Activated naive CD4-positive, alpha-beta T cell treated with Interleukin-2 at 50 U/mL for 16 hours (primary cell): ENCODE measurements around the gene DEAF1.

ENCODE experiments used
- DNase-seq: peaks from one replicate; pipeline ENCODE4 v3.0.0-alpha.2; 2020

Gene DEAF1

GRCh38 chr11:611001-611996 lies 83.7 kb downstream of the DEAF1 start:
- no peak for DNase-seq

GRCh38 chr11:610146-610801 lies 84.7 kb downstream of the DEAF1 start:
- DNase-seq = no peak

DNA sequence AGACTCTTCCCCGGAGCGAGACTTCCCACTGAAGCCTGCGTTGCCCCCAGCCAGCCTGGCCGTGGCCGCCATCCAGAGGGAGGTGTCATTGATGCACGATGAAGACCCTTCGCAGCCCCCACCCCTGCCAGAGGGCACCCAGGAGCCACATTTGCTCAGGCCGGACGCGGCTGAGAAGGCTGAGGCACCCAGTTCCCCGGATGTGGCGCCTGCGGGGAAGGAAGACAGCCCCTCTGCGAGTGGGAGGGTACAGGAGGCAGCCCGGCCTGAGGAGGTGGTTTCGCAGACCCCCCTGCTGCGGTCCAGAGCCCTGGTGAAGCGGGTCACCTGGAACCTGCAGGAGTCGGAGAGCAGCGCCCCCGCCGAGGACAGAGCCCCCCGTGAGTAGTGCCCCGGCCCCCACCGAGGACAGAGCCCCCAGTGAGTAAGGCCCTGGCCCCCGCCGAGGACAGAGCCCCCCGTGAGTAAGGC lies 85.6 kb downstream of the DEAF1 start:
- no peak for DNase-seq

DNA sequence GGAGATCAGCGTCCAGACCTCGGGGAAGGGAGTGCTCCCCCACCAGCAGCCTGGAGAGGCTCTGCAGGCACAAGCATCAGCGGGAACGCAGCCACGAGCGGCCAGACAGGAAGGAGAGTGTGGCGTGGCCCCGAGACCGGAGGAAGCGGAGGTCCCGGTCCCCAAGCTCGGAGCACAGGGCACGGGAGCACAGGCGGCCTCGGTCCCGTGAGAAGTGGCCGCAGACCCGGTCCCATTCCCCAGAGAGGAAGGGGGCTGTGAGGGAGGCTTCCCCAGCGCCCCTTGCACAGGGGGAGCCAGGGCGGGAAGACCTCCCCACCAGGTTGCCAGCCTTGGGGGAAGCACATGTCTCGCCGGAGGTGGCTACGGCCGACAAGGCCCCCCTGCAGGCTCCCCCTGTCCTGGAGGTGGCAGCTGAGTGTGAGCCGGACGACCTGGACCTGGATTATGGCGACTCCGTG lies 86.2 kb downstream of the DEAF1 start:
- no peak for DNase-seq

- DNase-seq = no peak
Observed at GRCh38 chr11:607971-608659, 86.9 kb downstream of the DEAF1 start.

DNA sequence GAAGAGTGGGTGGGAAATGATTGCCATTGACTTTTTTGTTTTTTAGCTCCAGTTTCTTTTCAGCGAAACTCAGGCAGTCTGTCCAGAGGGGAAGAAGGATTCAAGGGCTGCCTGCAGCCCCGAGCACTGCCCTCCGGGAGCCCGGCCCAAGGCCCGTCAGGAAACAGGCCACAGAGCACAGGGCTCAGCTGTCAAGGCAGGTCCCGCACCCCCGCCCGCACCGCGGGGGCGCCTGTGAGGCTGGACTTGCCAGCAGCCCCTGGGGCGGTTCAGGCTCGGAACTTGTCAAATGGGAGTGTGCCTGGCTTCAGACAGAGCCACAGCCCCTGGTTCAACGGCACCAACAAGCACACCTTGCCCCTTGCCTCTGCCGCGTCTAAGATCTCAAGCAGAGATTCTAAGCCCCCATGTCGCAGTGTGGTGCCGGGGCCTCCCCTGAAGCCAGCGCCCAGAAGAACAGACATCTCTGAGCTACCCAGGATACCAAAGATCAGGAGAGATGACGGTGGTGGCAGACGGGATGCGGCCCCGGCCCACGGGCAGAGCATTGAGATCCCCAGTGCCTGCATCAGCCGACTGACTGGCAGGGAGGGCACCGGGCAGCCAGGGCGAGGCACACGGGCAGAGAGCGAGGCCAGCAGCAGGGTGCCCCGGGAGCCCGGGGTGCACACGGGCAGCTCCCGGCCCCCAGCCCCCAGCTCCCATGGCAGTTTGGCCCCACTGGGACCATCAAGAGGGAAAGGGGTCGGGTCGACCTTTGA lies 87.8 kb downstream of the DEAF1 start:
- DNase-seq = no peak

GRCh38 chr11:606245-606644 lies 88.8 kb downstream of the DEAF1 start:
- no peak for DNase-seq

- no peak for DNase-seq
Observed at GRCh38 chr11:605286-606129, 89.5 kb downstream of the DEAF1 start.

DNA sequence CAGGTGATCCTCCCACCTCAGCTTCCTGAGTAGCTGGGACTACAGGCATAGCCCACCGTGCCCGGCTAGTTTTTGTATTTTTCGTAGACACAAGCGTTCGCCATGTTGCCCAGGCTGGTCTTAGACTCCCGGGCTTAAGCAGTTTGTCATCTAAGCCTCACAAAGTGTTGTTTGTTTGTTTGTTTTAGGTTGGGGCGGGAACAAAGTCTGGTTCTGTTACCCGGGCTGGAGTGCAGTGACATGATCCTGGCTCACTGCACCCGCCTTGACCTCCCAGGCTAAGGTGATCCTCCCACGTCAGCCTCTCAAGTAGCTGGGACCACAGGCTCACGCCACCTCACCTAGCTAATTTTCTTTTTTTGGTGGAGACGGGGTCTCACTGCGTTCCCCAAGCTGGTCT lies 91.9 kb downstream of the DEAF1 start:
- no peak for DNase-seq

- no peak for DNase-seq
Observed at GRCh38 chr11:601573-602245, 93.3 kb downstream of the DEAF1 start.

- no peak for DNase-seq
Observed at GRCh38 chr11:598005-598680, 96.9 kb downstream of the DEAF1 start.

GRCh38 chr11:597166-597725 lies 97.8 kb downstream of the DEAF1 start:
- no peak for DNase-seq

- no peak for DNase-seq
Observed at GRCh38 chr11:596374-596773, 98.6 kb downstream of the DEAF1 start.

DNA sequence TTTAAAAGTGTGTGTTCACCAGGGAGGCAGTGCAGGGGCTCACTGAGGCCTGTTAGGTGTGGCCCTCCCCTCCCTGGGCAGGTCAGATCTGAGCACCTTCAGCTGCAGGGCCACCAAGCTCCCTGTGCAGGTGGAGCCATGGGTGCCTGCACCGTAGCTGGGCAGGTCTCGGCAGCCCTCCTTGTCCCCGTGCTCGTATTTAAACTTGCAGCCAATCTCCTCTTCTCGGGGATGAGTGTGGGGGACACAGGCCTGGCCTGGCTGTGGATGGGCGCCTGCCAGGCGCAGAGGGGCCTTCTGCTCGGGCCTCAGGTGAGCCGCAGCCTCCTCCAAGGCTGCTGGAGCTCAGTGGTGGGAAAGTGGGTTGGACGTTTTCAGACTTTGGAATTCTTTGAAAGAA lies 99.6 kb downstream of the DEAF1 start:
- DNase-seq = no peak
